Uterus (tissue), 4 donors: ENCODE results near the gene OR1J2. TPM values are rescaled to one million over a fixed set of nuclear protein-coding genes. Genes with fewer than 3 reads are reported as not detected.
"Not testable (repeated sequence)": the region's sequence is repeated elsewhere in the genome, so short reads cannot be mapped to it uniquely, and the experiment has no call there.

ENCODE experiments used
- DNase-seq, 2 donors: peaks; one replicate each; pipeline ENCODE4 v3.0.0-alpha.2; 2019 to 2020
- H3K27ac ChIP-seq, 2 donors: fragments of 200-600 bp; sonication (generic); 1 replicate in 1 of 2; 2 replicates in 1 of 2; pipeline ENCODE4 v1.5.1; 2016 to 2018
- H3K27me3 ChIP-seq, 2 donors: fragments of 200-600 bp; sonication (generic); one replicate each; pipeline ENCODE4 v1.5.1; 2018 to 2019; ENCODE audit warnings: control low read depth in 1 of 2
- H3K36me3 ChIP-seq, 2 donors: fragments of 200-600 bp; sonication (generic); one replicate each; pipeline ENCODE4 v1.5.1; 2019; ENCODE audit warnings: control low read depth in 1 of 2
- H3K4me1 ChIP-seq, 2 donors: fragments of 200-600 bp; sonication (generic); one replicate each; pipeline ENCODE4 v1.5.1; 2018 to 2019; ENCODE audit warnings: control low read depth in 1 of 2
- H3K4me3 ChIP-seq, 2 donors: fragments of 200-600 bp; sonication (generic); 1 replicate in 1 of 2; 2 replicates in 1 of 2; pipeline ENCODE4 v1.5.1; 2018 to 2019; ENCODE audit warnings: mild to moderate bottlenecking in 1 of 2
- H3K9me3 ChIP-seq, 2 donors: fragments of 200-600 bp; sonication (generic); one replicate each; pipeline ENCODE4 v1.5.1; 2019; ENCODE audit warnings: control low read depth in 1 of 2
- CTCF ChIP-seq, 4 experiments: fragments of 200-600 bp in 2 of 4; fragments of 450-650 bp in 2 of 4; sonication (generic) in 2 of 4; IDR thresholded peaks; one replicate each; pipeline ENCODE4 v1.5.1; 2016 to 2019; ENCODE audit warnings: antibody characterized with exemption in 4 of 4, mild to moderate bottlenecking in 2 of 4, moderate library complexity in 1 of 4
- POLR2A ChIP-seq, 2 donors: fragments of 450-650 bp; IDR thresholded peaks; one replicate each; pipeline ENCODE4 v1.6.1; 2016; ENCODE audit warnings: antibody characterized with exemption in 2 of 2, mild to moderate bottlenecking in 1 of 2, moderate library complexity in 1 of 2
- intact Hi-C: fragments of 100-400 bp; cut with DNase I; formaldehyde crosslinking; loops from one replicate; pipeline ENCODE4 v1.15.1; 2023; ENCODE audit warnings: low total_unique reads
- total RNA-seq, 4 donors: library from RNA; depleted of rRNA in 3 of 4; stranded (reverse); fragments of >200 nt in 3 of 4; gene quantifications; one replicate each; pipeline versions ENCODE4 v1.1.0 to v1.2.4, GENCODE V29; 2014 to 2023
- donor health status: DM: yes; HTN: yes; CAD: no.

The OR1J2 gene
- total RNA-seq, 4 donors from 2014 or later = not detected

- Histone ChIP-seq H3K27ac (no peak overlapping the region), H3K27me3 (no peaks in the 10 kb centered on the region), H3K4me3 (no peak overlapping the region), H3K36me3 (no peaks in the 10 kb centered on the region), H3K4me1 (no peaks in the 10 kb centered on the region), H3K9me3 (no peaks in the 10 kb centered on the region)
- intact Hi-C loops = no loop called here
- no peak for TF ChIP-seq POLR2A (IDR thresholded peaks at IDR 0.05)
- no peak for DNase-seq
Observed at GRCh38 chr9:122526602-122527001, 16.0 kb downstream of the OR1J2 start.

GRCh38 chr9:122527193-122527592 is 16.6 kb downstream of the OR1J2 start, which contains the start of gene OR1N1:
TSS of gene OR1N1 (minus strand) at chr9:122527293. CDS start at chr9:122527293, 0 bp downstream.
- H3K9me3 ChIP-seq = no peaks in the 10 kb centered on the region
- DNase-seq = no peak
- no peak within 1 kb of the TSS for H3K4me3 ChIP-seq
- intact Hi-C loops = no loop called here
- H3K27ac ChIP-seq = no peak within 1 kb of the TSS
- H3K27me3 ChIP-seq = no peaks in the 10 kb centered on the region
- H3K4me1 ChIP-seq = no peaks in the 10 kb centered on the region
- no peak for TF ChIP-seq CTCF (IDR thresholded peaks at IDR 0.05)
- TF ChIP-seq POLR2A (IDR thresholded peaks at IDR 0.05) = no peak
- H3K36me3 ChIP-seq = no peaks in the 10 kb centered on the region

- H3K4me1 ChIP-seq, H3K27me3 ChIP-seq, DNase-seq, H3K36me3 ChIP-seq, intact Hi-C loops, H3K27ac ChIP-seq, H3K9me3 ChIP-seq, H3K4me3 ChIP-seq: not testable (repeated sequence)
Observed at GRCh38 chr9:122531157-122531556, 20.6 kb downstream of the OR1J2 start.

- H3K27ac ChIP-seq = no peak overlapping the region
- intact Hi-C loops = no loop called here
- no peaks in the 10 kb centered on the region for H3K4me1 ChIP-seq
- no peak for DNase-seq
- H3K4me3 ChIP-seq = no peak overlapping the region
- H3K27me3 ChIP-seq = no peaks in the 10 kb centered on the region
- no peaks in the 10 kb centered on the region for H3K36me3 ChIP-seq
- peaks cover 0 to 6% of the 10 kb centered on the region in 2 donors for H3K9me3 ChIP-seq
- TF ChIP-seq POLR2A (IDR thresholded peaks at IDR 0.05) = no peak
- no peak for TF ChIP-seq CTCF (IDR thresholded peaks at IDR 0.05)
Observed at GRCh38 chr9:122536134-122536533, 25.5 kb downstream of the OR1J2 start.

- intact Hi-C loops, H3K4me3 ChIP-seq, H3K36me3 ChIP-seq, H3K27me3 ChIP-seq, H3K27ac ChIP-seq, H3K9me3 ChIP-seq, DNase-seq, H3K4me1 ChIP-seq: not testable (repeated sequence)
Observed at GRCh38 chr9:122537066-122537465, 26.5 kb downstream of the OR1J2 start.

- Histone ChIP-seq H3K27me3 (no peaks in the 10 kb centered on the region), H3K9me3 (peaks cover 0 to 6% of the 10 kb centered on the region in 2 donors), H3K4me3 (no peak overlapping the region), H3K4me1 (no peaks in the 10 kb centered on the region), H3K27ac (no peak overlapping the region), H3K36me3 (no peaks in the 10 kb centered on the region)
- no peak for TF ChIP-seq POLR2A (IDR thresholded peaks at IDR 0.05)
- TF ChIP-seq CTCF (IDR thresholded peaks at IDR 0.05) = no peak
- intact Hi-C loops = no loop called here
- DNase-seq = no peak
Observed at GRCh38 chr9:122538757-122539156, 28.2 kb downstream of the OR1J2 start.

GRCh38 chr9:122546196-122546595 is 35.6 kb downstream of the OR1J2 start:
- no peak overlapping the region for H3K27ac ChIP-seq
- H3K4me1 ChIP-seq = no peaks in the 10 kb centered on the region
- no peaks in the 10 kb centered on the region for H3K9me3 ChIP-seq
- no peaks in the 10 kb centered on the region for H3K36me3 ChIP-seq
- intact Hi-C loops = no loop called here
- no peak overlapping the region for H3K4me3 ChIP-seq
- no peaks in the 10 kb centered on the region for H3K27me3 ChIP-seq
- DNase-seq = no peak
- no peak for TF ChIP-seq CTCF (IDR thresholded peaks at IDR 0.05)
- no peak for TF ChIP-seq POLR2A (IDR thresholded peaks at IDR 0.05)
